GM12865 (cell line): Measurements from ENCODE around the gene RBPJ.

Source experiments
- DNase-seq: peaks from one replicate; pipeline ENCODE4 v3.0.0; 2010; ENCODE audit warnings: low read depth
- H3K4me3 ChIP-seq: 2 replicates; pipeline ENCODE4 v1.5.1; 2011; ENCODE audit warnings: mild to moderate bottlenecking, low read depth, low read length, control low read depth
- CTCF ChIP-seq: IDR thresholded peaks from 2 replicates; pipeline ENCODE4 v1.5.1; 2011; ENCODE audit warnings: low read length, control low read depth, low read depth, inconsistent platforms; ENCODE audit not compliant: insufficient read depth; ENCODE audit errors: missing control alignments

Gene RBPJ

GRCh38 chr4:26412381-26413372 is 91.9 kb downstream of the RBPJ start:
- no peak overlapping the region for H3K4me3 ChIP-seq
- DNase-seq: no peak
- TF ChIP-seq CTCF: no peak

DNA sequence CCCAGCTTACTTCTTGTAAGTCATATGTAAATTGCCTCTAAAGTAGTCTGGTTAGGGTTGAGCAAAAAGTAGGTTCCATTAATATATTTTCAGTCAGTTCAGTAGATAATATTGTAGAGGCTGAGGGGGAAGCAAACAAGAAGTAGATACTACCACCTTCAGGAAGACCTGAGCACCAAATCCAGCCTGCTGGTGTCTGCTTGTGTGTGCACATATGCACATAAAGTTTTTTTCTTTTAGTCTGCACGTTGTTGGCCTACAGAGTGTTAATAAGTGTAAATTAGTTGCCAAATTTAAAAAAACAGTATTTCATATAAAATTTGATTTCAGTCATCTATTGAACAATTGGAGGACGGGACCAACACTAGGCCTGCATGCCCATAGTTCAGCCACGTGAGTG is 92.8 kb downstream of the RBPJ start:
- no peak overlapping the region for H3K4me3 ChIP-seq
- TF ChIP-seq CTCF: no peak
- no peak for DNase-seq

GRCh38 chr4:26418107-26418506 is 97.3 kb downstream of the RBPJ start:
- no peak for TF ChIP-seq CTCF
- DNase-seq: no peak
- H3K4me3 ChIP-seq: no peak overlapping the region

GRCh38 chr4:26418850-26419249 is 98.0 kb downstream of the RBPJ start:
- no peak overlapping the region for H3K4me3 ChIP-seq
- no peak for TF ChIP-seq CTCF
- no peak for DNase-seq

DNA sequence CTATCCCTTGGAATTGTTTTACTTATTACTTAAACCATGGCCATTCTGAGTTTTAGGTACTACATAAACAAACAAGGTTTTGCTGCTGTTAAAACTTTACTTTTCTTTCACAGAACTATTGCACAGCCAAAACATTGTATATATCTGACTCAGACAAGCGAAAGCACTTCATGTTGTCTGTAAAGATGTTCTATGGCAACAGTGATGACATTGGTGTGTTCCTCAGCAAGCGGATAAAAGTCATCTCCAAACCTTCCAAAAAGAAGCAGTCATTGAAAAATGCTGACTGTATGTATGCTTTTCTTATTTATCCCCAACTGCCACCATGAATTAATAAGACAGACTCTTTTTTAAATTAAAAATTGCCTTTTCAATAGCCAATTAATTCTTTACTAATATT is 99.6 kb downstream of the RBPJ start:
- no peak for TF ChIP-seq CTCF
- DNase-seq: no peak
- H3K4me3 ChIP-seq: no peak overlapping the region

DNA sequence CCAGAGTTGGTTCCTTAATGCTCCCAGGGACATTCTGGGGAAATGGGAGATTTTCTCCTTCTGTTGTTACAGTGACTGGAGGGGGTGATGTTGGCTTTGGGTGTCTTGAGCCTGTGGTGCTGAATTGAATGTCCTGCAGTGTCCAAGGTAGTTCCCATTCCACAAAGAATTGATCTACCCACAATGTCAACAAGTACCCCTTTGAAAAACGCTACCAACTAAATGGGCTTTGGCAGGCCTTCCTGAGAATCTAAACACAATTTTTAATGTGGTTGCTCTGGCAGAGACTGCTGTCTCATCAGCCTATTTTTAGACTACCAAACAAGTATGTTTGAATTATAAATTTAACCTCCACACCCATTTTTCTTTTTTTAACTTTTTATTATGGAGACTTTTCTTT is 100.1 kb downstream of the RBPJ start:
- TF ChIP-seq CTCF: no peak
- DNase-seq: no peak
- H3K4me3 ChIP-seq: no peak overlapping the region
